ENCODE results near the gene CD200. TPM values are rescaled to one million over a fixed set of nuclear protein-coding genes. Genes with fewer than 3 reads are reported as not detected.

Gene CD200
- total RNA-seq, 1 donor, result 12.1 TPM

DNA sequence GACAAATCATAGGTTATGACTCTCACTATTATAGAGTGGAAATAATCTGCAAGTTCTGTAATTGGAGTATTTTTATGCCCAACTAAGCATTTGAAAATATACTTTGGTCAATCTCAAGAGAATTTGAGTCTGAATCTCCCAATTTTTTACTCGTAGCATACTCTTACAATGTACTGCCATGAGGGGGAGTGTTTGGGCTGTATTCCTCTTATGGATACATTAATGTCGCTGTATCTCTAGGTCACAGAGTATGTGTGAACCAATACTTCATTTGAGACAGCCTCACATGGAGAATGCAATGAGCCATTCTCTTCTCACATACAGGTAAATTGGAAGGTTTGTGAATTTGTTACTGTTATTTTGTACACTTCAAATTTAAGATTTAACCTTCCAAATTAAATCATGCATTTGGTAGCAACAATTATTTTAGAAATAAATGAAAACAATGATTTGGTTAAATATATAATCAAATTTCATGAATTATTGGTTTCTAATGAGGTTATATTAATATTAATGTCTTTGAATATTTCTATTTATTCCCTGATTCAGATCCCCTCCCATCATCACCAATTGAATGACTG lies 5.5 kb upstream of the CD200 start:
- DNase-seq (ENCODE audit: low read depth in 2 of 3, low spot score in 2 of 3), result peak in 2 of 3 donors; percentile 65 to 87

DNA sequence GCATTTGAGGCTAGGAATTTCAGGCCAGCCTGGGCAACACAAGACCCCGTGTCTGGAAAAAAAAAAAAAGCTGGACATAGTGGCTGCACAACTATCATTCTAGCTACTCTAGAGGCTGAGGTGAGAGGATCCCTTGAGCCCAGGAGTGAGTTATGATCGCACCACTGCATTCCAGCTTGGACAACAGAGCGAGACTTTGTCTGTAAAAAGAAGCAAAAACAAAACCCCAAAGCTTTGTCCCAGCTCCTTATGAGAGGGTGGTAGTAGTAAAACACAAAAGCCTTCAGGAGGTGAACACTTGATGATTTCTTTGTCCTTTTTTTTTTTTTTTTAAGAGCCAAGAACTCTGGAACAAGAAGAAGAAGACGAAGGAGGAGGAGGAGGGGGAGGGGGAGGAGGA lies 1.1 kb upstream of the CD200 start:
- no peak for DNase-seq (ENCODE audit: low read depth in 2 of 3, low spot score in 2 of 3)

DNA sequence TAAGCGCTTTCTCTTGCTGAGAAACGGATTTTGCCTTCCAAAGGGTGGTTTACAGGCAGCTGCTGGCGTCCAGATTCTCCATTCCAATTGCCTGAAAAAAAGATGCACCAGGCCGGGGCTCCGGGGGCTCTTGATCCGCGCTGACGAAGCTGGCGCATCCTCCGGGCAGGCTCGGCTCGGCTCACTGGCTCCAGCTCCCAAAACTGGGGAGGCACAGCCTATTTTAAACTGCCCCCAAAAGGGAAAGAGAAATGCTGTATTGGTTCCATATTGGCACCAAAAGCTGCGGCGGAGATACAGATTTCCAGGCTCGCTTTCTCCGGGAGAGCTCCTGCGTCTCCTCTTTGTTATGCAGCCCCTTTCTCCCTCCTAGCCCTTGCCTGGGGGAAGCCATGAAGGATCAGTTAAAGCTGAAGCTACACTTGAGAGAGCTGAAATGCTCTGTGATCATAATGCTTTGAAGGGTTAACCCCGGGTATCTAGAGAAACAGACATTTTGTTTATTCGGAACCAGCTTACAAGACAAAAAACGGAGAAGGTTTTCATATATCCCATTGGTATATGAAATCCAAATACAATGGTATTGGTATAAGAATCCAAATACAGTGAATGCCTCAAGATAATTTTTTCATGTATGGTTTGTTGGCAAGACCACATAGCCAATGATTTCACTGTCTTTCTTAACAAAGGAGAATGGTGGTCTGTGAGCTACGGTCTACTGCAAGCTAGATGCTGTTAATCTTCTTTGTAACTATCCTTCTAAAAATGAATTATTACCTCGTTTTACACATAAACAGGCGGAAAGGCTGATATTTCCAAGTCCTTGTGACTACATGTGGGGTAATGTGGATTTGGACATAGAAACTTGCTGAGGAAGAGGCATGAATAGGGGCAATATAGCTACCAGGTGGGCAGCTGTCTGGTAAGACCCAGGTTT lies 693 bp downstream of the CD200 start:
- peak in 2 of 3 donors; percentile 31 to 61 for DNase-seq (ENCODE audit: low read depth in 2 of 3, low spot score in 2 of 3)

DNA sequence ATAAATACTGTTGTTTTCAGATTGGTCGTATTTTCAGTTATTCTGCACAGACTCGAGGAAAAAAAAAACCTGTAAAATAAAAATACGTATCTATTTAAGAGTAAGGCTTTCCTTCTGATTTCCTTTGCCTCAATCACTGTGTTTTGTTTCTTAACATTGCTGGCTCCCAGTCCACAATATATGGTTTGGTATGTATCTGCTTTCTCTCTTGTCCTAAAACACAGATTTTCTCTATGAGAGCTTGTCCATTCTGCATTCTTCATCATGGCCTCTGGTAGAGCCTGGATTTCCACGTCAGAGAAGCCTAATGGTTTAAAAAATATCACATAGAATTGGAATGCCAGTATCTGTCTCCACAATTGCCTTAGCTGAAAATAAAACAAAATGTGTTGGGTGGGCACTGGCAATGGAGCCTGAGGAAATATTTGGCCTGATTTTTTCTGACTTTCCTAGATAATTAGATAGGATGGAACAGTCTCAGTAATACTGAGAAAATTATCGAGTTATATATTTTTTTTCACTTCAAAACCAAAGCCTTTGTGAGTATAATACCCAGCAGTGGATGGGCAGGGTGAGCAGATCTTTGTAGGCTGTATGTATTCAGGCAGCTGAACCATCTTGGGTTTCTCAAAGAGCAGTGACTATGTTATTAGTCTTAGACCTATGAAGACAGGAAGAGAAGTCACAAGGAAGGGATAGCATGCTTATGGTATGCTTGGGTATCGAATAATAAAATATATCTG lies 1.9 kb downstream of the CD200 start:
- no peak for DNase-seq (ENCODE audit: low read depth in 2 of 3, low spot score in 2 of 3)

DNA sequence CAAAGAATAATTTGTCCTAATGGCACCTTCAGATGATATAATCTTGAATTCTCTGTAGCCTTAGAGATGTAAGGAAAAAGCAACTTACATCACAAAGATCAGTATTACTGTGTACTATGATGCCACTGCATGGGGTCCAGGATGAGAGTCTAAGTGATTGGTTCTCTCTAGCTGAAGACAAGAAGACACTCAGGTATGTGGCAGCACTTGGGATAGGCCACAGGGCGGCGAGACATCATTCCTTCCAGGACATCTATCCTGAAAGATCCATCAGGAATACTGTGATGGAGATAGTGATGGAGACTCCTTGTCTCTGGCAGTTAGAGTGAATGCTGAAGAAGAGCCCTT lies 2.5 kb downstream of the CD200 start:
- DNase-seq (ENCODE audit: low read depth in 2 of 3, low spot score in 2 of 3), result no peak

DNA sequence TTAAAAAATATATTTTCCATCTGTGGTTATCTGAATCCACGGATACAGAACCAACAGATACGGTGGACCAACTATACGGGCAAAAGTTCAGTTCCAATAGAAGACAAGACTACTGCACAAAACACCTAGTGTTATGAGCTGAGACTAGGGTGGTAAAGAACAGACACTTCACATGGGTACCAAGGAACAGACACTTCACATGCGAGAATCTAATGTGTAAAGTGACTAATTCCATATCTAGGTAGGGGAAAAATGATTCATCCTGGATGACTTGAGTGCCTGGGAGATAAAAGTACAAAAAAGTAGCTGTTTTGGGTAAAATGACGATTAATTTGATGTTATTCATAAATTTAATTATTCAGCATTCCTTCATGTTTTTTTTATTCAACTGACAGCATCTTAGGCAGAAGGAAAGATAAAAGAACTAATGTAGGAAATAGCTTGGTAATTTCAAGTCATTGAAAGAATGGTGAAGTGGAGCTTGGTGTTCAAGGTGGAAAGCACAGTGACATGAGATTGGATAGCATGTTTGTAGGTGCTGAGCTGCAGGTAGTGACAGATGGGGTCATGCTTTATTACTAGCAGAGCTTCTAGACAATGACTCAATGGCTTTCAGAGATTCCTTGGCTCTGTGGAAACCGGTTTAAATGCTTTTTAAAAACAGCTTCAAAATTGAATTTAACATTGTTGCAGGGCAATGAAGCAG lies 5.2 kb downstream of the CD200 start:
- no peak for DNase-seq (ENCODE audit: low read depth in 2 of 3, low spot score in 2 of 3)

DNA sequence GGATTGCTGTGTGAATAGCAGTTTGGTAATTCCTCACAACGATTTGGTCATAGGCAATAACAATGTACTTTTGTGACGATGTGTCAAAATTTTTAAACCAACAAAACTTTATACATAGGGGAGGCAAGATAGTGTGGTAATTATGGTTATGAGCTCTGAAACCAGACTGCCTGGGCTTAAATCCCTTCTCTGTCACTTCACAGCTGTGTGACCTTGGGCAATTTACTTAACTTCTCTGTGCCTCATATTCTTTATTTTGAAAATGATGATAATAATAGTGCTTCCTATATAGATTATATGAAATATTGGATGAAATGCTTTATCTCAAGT lies 5.7 kb downstream of the CD200 start:
- DNase-seq (ENCODE audit: low read depth in 2 of 3, low spot score in 2 of 3), result no peak

DNA sequence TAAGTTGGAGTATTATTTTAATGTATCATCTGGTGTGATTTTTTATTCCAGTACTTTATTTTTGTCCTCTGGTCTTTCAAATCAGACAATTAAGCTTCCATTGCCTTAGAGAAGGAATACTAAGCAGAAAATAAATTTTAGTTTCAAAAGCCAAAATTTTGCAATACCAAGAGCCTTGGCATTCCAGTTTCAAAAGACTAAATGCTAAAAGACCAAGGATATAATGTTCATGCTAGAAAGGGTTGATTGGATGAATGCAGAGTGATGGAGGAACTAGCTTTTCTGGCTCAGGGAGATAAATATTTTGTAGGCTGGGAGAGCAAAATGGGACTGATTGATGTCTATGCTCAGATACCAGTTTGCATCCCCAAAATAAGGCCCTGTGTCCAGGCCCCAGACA lies 6.2 kb downstream of the CD200 start:
- no peak for DNase-seq (ENCODE audit: low read depth in 2 of 3, low spot score in 2 of 3)

DNA sequence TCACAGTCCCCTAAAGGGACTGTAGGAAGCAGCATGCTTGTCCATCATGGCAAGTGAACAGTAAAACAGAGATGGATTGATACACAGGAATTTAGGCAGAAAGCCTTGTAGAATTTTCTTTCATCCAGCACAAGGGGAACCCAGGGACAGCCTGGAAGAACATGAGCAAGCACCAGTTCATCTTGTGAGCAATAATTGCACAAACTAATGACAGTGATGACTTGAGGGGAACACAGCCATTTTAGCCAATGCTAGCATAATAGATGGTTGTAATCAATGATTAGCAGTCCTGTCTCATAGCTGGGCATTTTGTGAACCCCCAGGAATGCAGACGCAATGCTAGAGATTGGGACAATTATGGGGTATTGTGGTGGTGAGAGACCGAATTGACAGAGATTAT lies 6.7 kb downstream of the CD200 start:
- DNase-seq (ENCODE audit: low read depth in 2 of 3, low spot score in 2 of 3), result no peak

DNA sequence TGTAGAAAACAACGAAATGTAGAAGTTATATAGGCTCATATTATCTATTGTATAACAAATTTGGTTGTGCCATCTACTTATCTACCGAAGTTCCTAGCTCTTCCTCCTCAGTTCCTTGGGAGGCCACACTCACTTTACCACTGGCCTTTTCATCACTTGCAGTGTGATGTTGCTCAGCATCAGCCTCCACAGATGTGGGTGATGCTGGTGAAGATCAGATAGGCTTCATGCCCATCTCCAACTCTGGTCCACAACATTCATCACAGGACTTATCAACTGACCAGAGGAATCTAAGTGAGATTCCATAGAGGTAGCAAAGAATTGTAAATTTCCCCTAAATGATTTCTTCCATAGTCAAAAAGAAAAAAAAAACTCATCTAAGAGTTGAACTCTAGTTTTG lies 8.4 kb downstream of the CD200 start:
- DNase-seq (ENCODE audit: low read depth in 2 of 3, low spot score in 2 of 3), result no peak

DNA sequence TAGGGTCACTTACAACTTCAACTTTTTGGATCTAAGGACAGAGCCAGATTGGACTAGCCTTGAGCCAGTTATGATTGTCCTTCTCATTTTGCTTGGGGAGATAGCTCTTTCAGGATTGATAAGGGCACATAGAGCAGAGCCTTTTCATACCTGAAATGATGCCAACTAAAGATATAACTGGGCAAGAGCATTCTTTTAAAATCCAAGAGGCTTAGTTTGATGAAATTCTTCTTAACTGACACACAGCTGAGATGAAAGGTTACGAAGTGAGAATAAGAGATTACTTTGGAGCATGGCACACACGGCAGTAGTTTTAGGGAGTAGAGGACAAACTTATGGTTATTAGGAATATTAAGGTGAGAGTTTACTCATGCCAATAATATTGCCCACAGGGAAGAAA lies 12.7 kb downstream of the CD200 start:
- DNase-seq (ENCODE audit: low read depth in 2 of 3, low spot score in 2 of 3), result no peak

DNA sequence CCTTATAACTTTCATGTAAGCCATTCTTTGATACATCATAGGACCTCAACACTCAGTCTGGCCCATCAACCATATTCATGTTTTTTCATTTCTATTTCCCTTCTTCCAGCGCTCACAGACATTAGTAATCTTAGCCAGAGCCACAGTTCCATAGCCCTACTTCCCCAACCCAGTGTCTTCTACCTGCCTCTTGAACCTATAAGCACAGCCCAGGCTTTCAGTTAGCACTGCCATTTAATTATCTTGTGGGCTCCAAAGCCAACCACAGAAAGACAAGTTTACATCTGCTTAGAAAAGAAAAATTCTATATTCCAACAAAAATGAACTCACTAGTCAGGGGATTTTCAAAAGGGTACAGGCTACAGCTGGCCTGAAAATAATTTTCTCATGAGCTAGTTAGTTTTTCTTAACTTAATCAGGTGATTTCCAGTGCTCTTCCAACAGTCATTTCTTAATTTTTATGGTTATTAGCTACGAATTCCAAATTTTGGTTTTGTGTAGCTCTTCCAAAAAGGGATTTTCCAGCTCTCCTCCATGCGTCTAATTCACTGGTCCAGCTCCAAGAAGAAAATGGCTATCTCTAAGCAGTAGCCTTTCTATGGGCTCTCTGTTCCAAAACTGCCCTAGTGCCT lies 13.7 kb downstream of the CD200 start:
- DNase-seq (ENCODE audit: low read depth in 2 of 3, low spot score in 2 of 3), result no peak

DNA sequence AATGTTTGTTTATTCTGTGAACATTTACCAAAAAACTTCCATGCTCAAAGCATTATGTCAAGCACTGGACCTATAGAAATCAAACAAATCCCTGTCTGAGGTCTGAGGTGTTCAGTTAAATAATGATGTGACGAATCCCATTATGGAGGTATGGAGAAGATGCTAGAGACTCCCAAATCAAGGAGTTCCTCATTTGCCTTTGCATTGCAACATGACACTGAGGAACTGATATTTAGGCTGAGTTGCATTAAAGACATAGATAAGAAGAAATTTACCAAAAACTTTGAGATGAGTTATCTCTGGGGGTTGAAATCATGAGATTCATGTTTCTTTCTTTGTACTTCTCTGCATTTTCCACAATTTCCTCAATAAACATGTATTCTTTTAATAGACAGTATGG lies 16.0 kb downstream of the CD200 start:
- DNase-seq (ENCODE audit: low read depth in 2 of 3, low spot score in 2 of 3), result no peak

DNA sequence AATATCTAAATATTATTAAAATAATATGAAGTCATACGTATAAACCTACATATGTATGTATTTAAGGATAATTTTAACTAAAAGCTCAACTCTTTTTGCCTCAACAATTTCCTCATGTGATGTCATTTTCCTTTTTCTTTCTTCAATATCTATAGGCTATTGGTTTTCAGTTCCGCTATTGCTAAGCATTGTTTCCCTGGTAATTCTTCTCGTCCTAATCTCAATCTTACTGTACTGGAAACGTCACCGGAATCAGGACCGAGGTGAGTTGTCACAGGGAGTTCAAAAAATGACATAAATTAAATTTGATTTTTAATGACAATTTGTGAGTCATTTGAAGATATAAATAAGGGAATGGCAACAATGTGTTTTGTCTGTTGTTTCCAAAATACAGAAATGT lies 16.6 kb downstream of the CD200 start:
- no peak for DNase-seq (ENCODE audit: low read depth in 2 of 3, low spot score in 2 of 3)

DNA sequence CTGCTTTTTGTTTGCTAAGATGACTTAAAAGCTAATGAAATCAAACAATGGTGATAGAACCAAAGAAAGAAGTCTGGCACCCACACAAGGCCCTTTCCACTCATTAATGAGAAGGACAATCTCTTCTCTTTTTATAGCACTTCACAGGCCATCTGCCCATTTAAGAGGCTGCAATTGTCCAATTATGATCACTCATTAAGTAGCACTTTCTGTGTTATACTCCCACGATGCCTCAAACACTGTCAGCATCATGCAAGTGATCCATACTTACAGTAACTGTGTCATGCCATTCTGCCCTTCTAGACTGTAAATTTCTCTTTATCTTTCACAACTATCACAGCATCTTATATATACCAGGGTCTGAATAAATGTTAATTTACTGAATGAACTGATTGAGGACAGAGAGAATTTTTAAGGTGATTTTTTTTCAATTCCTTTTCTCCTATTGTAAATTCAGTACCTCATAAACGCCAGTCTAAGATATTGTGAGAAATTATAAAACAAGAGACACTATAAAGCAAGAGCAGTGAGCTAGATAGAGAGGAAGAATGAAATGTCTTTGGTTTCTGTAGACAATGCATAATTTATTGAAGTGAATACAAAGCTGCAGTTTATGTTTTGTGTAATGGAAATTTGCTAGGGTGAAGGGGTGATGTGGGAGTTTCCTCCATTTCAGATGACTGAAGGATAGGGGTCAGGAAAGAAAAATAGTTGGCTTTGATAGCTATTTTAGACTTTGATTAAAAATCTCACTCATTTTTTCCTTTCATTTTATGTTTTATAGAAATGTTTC lies 17.3 kb downstream of the CD200 start:
- no peak for DNase-seq (ENCODE audit: low read depth in 2 of 3, low spot score in 2 of 3)

DNA sequence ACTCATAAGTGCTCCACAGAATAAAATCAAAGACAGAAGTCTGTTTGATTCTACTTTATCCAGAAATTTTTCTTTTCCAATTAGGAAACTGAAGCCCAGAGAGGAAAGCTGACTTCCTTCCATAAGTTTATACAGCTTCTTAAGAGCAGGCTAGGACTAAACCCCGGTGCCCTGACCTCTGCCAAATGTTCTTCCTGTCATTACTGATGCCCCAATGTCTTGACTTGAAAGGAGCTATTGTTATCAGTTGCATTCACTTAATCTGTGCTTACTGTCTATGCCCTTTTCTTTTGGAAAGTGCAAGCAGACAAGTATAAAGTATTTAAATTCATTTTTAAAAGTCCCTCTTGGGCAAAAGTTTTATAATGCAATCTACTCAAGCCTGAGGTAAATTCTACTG lies 18.1 kb downstream of the CD200 start:
- DNase-seq (ENCODE audit: low read depth in 2 of 3, low spot score in 2 of 3), result no peak

DNA sequence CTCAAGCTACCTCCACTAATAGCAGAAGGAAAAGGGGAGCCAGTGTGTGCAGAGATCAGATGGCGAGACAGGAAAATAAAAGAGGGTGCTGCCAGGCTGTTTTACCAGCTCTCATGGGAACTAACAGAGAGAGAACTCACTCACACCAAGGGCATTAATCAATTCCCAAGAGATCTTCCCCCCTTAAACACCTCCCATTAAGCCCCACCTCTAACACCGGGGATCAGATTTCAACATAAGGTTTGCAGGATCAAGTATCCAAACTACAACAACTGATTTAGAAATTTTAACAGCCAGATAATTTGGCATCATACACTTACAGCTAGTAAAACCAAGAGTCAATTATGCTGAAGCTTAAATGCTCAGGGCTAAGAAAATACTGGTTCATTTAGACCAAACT lies 18.9 kb downstream of the CD200 start:
- DNase-seq (ENCODE audit: low read depth in 2 of 3, low spot score in 2 of 3), result no peak

DNA sequence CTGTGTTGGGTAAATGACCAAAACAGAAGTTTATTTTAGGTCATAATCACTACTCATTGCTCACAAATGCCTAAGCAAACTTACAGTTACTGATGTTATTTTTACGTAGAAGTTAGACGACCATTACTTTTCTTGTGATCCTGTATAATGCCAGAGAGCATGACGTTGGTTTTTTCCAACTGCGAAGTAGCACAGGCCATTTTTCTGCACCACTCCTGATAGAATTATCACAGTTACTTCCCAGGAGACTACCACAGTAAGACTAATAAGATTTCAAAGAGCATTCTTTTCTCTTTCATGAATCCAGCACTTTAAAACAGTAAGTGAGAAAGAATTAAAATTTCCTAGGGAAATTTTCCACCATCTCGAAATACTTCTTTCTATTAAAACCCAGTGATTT lies 19.8 kb downstream of the CD200 start:
- no peak for DNase-seq (ENCODE audit: low read depth in 2 of 3, low spot score in 2 of 3)

DNA sequence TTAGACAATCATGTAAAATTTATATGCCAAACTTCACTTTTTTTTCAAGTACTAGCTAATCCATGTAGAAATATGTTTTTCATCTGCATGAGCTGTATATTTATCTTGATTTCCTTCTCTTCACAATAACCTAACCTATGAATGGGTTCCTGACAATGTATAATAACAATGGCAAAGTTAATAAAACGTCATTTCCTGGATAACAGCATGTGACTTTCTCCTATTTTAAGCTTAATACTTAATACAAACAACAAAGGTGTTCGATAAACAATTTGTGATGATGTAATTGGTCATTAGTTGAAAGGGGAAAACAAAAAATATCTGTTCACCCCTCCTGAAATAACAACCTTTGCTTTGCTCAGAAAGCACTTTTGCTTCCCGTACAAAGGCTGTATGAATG lies 20.4 kb downstream of the CD200 start:
- no peak for DNase-seq (ENCODE audit: low read depth in 2 of 3, low spot score in 2 of 3)

Measured in hematopoietic multipotent progenitor cell (in vitro differentiated cells).